HL-60 (cell line): ENCODE measurements around the gene SLC7A10.

Experiments
- DNase-seq, 2 experiments: peaks; one replicate each; pipeline ENCODE4 v3.0.0-alpha.2; 2010 to 2020; ENCODE audit warnings: low read depth in 1 of 2, low spot score in 1 of 2
- H3K27ac ChIP-seq: fragments of 250-450 bp; sonication (Bioruptor Pico); replicated peaks from 2 replicates; pipeline ENCODE4 v1.5.1; 2020; ENCODE audit warnings: mild to moderate bottlenecking, moderate library complexity
- H3K27me3 ChIP-seq: fragments of 250-450 bp; sonication (Bioruptor Pico); 2 replicates; pipeline ENCODE4 v1.5.1; 2021; ENCODE audit warnings: mild to moderate bottlenecking, moderate library complexity; ENCODE audit not compliant: insufficient read depth, poor library complexity, severe bottlenecking
- H3K4me3 ChIP-seq: replicated peaks from 2 replicates; pipeline ENCODE4 v1.5.1; 2011; ENCODE audit warnings: mild to moderate bottlenecking, control low read depth, low read length; ENCODE audit not compliant: insufficient read depth
- CTCF ChIP-seq: IDR thresholded peaks from one replicate; pipeline ENCODE4 v1.5.1; 2011; ENCODE audit warnings: low read length, control low read depth, inconsistent platforms; ENCODE audit not compliant: insufficient read depth
- GABPA ChIP-seq: IDR thresholded peaks from 2 replicates; pipeline ENCODE4 v1.6.1; 2012; ENCODE audit warnings: low read depth
- POLR2AphosphoS5 ChIP-seq: IDR thresholded peaks from 2 replicates; pipeline ENCODE4 v1.6.1; 2012; ENCODE audit warnings: low read depth
- REST ChIP-seq: IDR thresholded peaks from 2 replicates; pipeline ENCODE4 v1.6.1; 2012; ENCODE audit warnings: low read depth; ENCODE audit not compliant: insufficient replicate concordance
- SPI1 ChIP-seq: IDR thresholded peaks from 2 replicates; pipeline ENCODE4 v1.6.1; 2012; ENCODE audit warnings: low read depth, mild to moderate bottlenecking, borderline replicate concordance

SLC7A10 gene

GRCh38 chr19:33202546-33203507 lies 22.8 kb downstream of the SLC7A10 start:
- H3K27me3 ChIP-seq = no peaks in the 10 kb centered on the region
- H3K4me3 ChIP-seq = no peak overlapping the region
- no peak overlapping the region; the same call in 1 of the 2 replicates for H3K27ac ChIP-seq
- no peak for DNase-seq
- TF ChIP-seq CTCF = no peak
- TF ChIP-seq POLR2AphosphoS5 = peak; percentile 42; the same call in 1 of the 2 replicates

- TF ChIP-seq GABPA = no peak
- H3K27me3 ChIP-seq = no peaks in the 10 kb centered on the region
- H3K27ac ChIP-seq = peak overlapping the region; percentile 98
- H3K4me3 ChIP-seq = no peak overlapping the region
- no peak for DNase-seq
These were observed 23.6 kb downstream of the SLC7A10 start for GRCh38 chr19:33201886-33202545.

GRCh38 chr19:33201473-33201872 lies 24.2 kb downstream of the SLC7A10 start:
- H3K4me3 ChIP-seq = no peak overlapping the region

GRCh38 chr19:33199441-33200265 lies 26.0 kb downstream of the SLC7A10 start:
- no peak overlapping the region for H3K4me3 ChIP-seq
- peak in 1 of 2 experiments; percentile 98 for DNase-seq
- no peaks in the 10 kb centered on the region for H3K27me3 ChIP-seq
- H3K27ac ChIP-seq = peak overlapping the region; percentile 98
- TF ChIP-seq CTCF (no peak), POLR2AphosphoS5 (peak; percentile 86), GABPA (0 out of 2 replicates have a peak, but pooled peaks have one; percentile 45), REST (no peak), SPI1 (peak; percentile 7; the same call in 1 of the 2 replicates)

More at GRCh38 chr19:33201473-33201872, 24.2 kb downstream of the SLC7A10 start:
- Histone ChIP-seq H3K27ac (peak overlapping the region; percentile 98), H3K27me3 (no peaks in the 10 kb centered on the region)
- peak in 1 of 2 experiments; percentile 26 for DNase-seq
- TF ChIP-seq SPI1 = no peak

GRCh38 chr19:33198169-33198568 lies 27.5 kb downstream of the SLC7A10 start:
- H3K27me3 ChIP-seq = no peaks in the 10 kb centered on the region
- H3K27ac ChIP-seq = peak overlapping the region; percentile 98
- DNase-seq = no peak
- no peak overlapping the region for H3K4me3 ChIP-seq
- TF ChIP-seq SPI1 (no peak), CTCF (no peak), GABPA (no peak), REST (no peak), POLR2AphosphoS5 (no peak)
